KMS-11 (cell line): ENCODE data around the gene DNAH11.

Source experiments
- H2AFZ ChIP-seq: fragments of 200-600 bp; sonication (generic); 2 replicates; pipeline ENCODE4 v1.6.1; 2016; ENCODE audit warnings: antibody characterized with exemption, mixed run types, low read depth
- H3K27ac ChIP-seq: fragments of 200-600 bp; sonication (generic); 2 replicates; pipeline ENCODE4 v1.6.1; 2016; ENCODE audit warnings: mild to moderate bottlenecking, mixed run types
- H3K27me3 ChIP-seq: fragments of 200-600 bp; sonication (generic); 2 replicates; pipeline ENCODE4 v1.6.1; 2017; ENCODE audit warnings: mild to moderate bottlenecking, low read depth, mixed run types, moderate library complexity; ENCODE audit not compliant: insufficient read depth
- H3K36me3 ChIP-seq: fragments of 200-600 bp; sonication (generic); 2 replicates; pipeline ENCODE4 v1.6.1; 2017; ENCODE audit warnings: mild to moderate bottlenecking, mixed run types; ENCODE audit not compliant: insufficient read depth
- H3K4me1 ChIP-seq: fragments of 200-600 bp; sonication (generic); 2 replicates; pipeline ENCODE4 v1.6.1; 2016; ENCODE audit warnings: mild to moderate bottlenecking, low read depth, mixed run types; ENCODE audit not compliant: poor library complexity, severe bottlenecking
- H3K4me2 ChIP-seq: fragments of 200-600 bp; sonication (generic); 2 replicates; pipeline ENCODE4 v1.7.0; 2016; ENCODE audit warnings: mild to moderate bottlenecking, mixed run types
- H3K4me3 ChIP-seq: fragments of 200-600 bp; sonication (generic); IDR thresholded peaks from 2 replicates; pipeline ENCODE4 v1.6.1; 2017; ENCODE audit warnings: low read depth, low read length, mixed read lengths; ENCODE audit not compliant: insufficient read depth
- H3K79me2 ChIP-seq: fragments of 200-600 bp; sonication (generic); 2 replicates; pipeline ENCODE4 v1.6.1; 2016; ENCODE audit warnings: low read depth, mixed run types; ENCODE audit not compliant: insufficient read depth
- H3K9ac ChIP-seq: fragments of 200-600 bp; sonication (generic); 2 replicates; pipeline ENCODE4 v1.6.1; 2016; ENCODE audit warnings: mild to moderate bottlenecking, mixed run types
- H4K20me1 ChIP-seq: fragments of 200-600 bp; sonication (generic); 2 replicates; pipeline ENCODE4 v1.6.1; 2016; ENCODE audit warnings: mild to moderate bottlenecking, mixed run types; ENCODE audit not compliant: insufficient read depth
- CTCF ChIP-seq: fragments of 200-600 bp; sonication (generic); conservative IDR thresholded peaks from 2 replicates; pipeline ENCODE4 v1.6.1; 2017; ENCODE audit warnings: low read depth, mild to moderate bottlenecking, antibody characterized with exemption, low read length, moderate library complexity, mixed read lengths

Gene DNAH11

GRCh38 chr7:21938463-21938862, 395.6 kb downstream of the DNAH11 start:
- TF ChIP-seq CTCF, result no peak
- no peak overlapping the region for H2AFZ ChIP-seq
- peak overlapping the region; percentile 33 for H3K4me2 ChIP-seq
- no peak overlapping the region for H3K4me3 ChIP-seq
- H3K79me2 ChIP-seq, result peaks cover 76% of the 10 kb centered on the region; the same call in 1 of the 2 replicates
- 0 out of 2 replicates have a peak, but pooled peaks cover 2% of the 10 kb centered on the region for H4K20me1 ChIP-seq
- H3K4me1 ChIP-seq, result peaks cover 28% of the 10 kb centered on the region
- H3K27ac ChIP-seq, result no peak overlapping the region; the same call in 1 of the 2 replicates
- H3K27me3 ChIP-seq, result no peaks in the 10 kb centered on the region
- peaks cover 4% of the 10 kb centered on the region; the same call in 1 of the 2 replicates for H3K36me3 ChIP-seq
- H3K9ac ChIP-seq, result no peak overlapping the region

GRCh38 chr7:21939136-21939857, 396.5 kb downstream of the DNAH11 start:
- peaks cover 36% of the 10 kb centered on the region for H3K4me1 ChIP-seq
- no peak for TF ChIP-seq CTCF
- no peaks in the 10 kb centered on the region for H3K27me3 ChIP-seq
- H3K27ac ChIP-seq, result peak overlapping the region; percentile 4; the same call in 1 of the 2 replicates
- peaks cover 4% of the 10 kb centered on the region; the same call in 1 of the 2 replicates for H3K36me3 ChIP-seq
- H4K20me1 ChIP-seq, result 0 out of 2 replicates have a peak, but pooled peaks cover 2% of the 10 kb centered on the region
- no peak overlapping the region for H3K4me3 ChIP-seq
- no peak overlapping the region for H2AFZ ChIP-seq
- H3K4me2 ChIP-seq, result peak overlapping the region; percentile 33
- H3K9ac ChIP-seq, result no peak overlapping the region
- H3K79me2 ChIP-seq, result peaks cover 76% of the 10 kb centered on the region; the same call in 1 of the 2 replicates

GRCh38 chr7:21939858-21940372, 397.1 kb downstream of the DNAH11 start:
- peaks cover 37% of the 10 kb centered on the region for H3K4me1 ChIP-seq
- no peak overlapping the region for H2AFZ ChIP-seq
- no peak overlapping the region for H3K9ac ChIP-seq
- H3K4me2 ChIP-seq, result peak overlapping the region; percentile 33; the same call in 1 of the 2 replicates
- peaks cover 74% of the 10 kb centered on the region; the same call in 1 of the 2 replicates for H3K79me2 ChIP-seq
- peak overlapping the region; percentile 4; the same call in 1 of the 2 replicates for H3K27ac ChIP-seq
- TF ChIP-seq CTCF, result no peak
- H4K20me1 ChIP-seq, result 0 out of 2 replicates have a peak, but pooled peaks cover 2% of the 10 kb centered on the region
- peaks cover 4% of the 10 kb centered on the region; the same call in 1 of the 2 replicates for H3K36me3 ChIP-seq
- no peak overlapping the region for H3K4me3 ChIP-seq
- H3K27me3 ChIP-seq, result no peaks in the 10 kb centered on the region

GRCh38 chr7:21941611-21942141, 398.8 kb downstream of the DNAH11 start:
- no peak for TF ChIP-seq CTCF
- no peak overlapping the region for H3K4me2 ChIP-seq
- no peak overlapping the region for H3K4me3 ChIP-seq
- H3K79me2 ChIP-seq, result peaks cover 56% of the 10 kb centered on the region; the same call in 1 of the 2 replicates
- H4K20me1 ChIP-seq, result 0 out of 2 replicates have a peak, but pooled peaks cover 2% of the 10 kb centered on the region
- H3K36me3 ChIP-seq, result no peaks in the 10 kb centered on the region; the same call in 1 of the 2 replicates
- no peak overlapping the region for H3K9ac ChIP-seq
- peaks cover 43% of the 10 kb centered on the region for H3K4me1 ChIP-seq
- no peak overlapping the region for H3K27ac ChIP-seq
- H3K27me3 ChIP-seq, result no peaks in the 10 kb centered on the region
- H2AFZ ChIP-seq, result no peak overlapping the region
